Heart left ventricle (tissue), 16 donors: ENCODE measurements around the gene ARL1. TPM values are rescaled to one million over a fixed set of nuclear protein-coding genes. Genes with fewer than 3 reads are reported as not detected.
A peak's percentile ranks its signal among the peaks of the same experiment; 100 is the strongest.
"Not testable (repeated sequence)": the region's sequence is repeated elsewhere in the genome, so short reads cannot be mapped to it uniquely, and the experiment has no call there.

ENCODE experiments used
- ATAC-seq, 4 donors: fragments of 200-7000 bp; cut with Tn5 transposase; one replicate each; pipeline ENCODE4 v1.9.1; 2020 to 2022; ENCODE audit warnings: moderate library complexity in 4 of 4, mild to moderate bottlenecking in 3 of 4, moderate number of reproducible peaks in 1 of 4
- DNase-seq, 5 donors: peaks; one replicate each; pipeline ENCODE4 v3.0.0-alpha.2; 2020
- H3K27ac ChIP-seq, 12 donors: fragments of 200-600 bp; sonication (generic) in 4 of 12; one replicate each; pipeline versions ENCODE4 v1.5.0 to v1.8.0; 2016 to 2022; ENCODE audit warnings: mild to moderate bottlenecking in 2 of 12
- H3K27me3 ChIP-seq, 9 donors: fragments of 200-600 bp; sonication (generic) in 2 of 9; one replicate each; pipeline versions ENCODE4 v1.5.1 to v1.8.0; 2016 to 2022; ENCODE audit warnings: mild to moderate bottlenecking in 3 of 9
- H3K36me3 ChIP-seq, 9 donors: fragments of 200-600 bp; sonication (generic) in 2 of 9; one replicate each; pipeline versions ENCODE4 v1.5.0 to v1.8.0; 2018 to 2022; ENCODE audit warnings: mild to moderate bottlenecking in 2 of 9
- H3K4me1 ChIP-seq, 12 donors: fragments of 200-600 bp; sonication (generic) in 4 of 12; one replicate each; pipeline versions ENCODE4 v1.5.0 to v1.8.0; 2016 to 2022; ENCODE audit warnings: mild to moderate bottlenecking in 3 of 12
- H3K4me3 ChIP-seq, 12 donors: fragments of 200-600 bp; sonication (generic) in 4 of 12; one replicate each; pipeline versions ENCODE4 v1.5.0 to v1.8.0; 2017 to 2022; ENCODE audit warnings: mild to moderate bottlenecking in 9 of 12, moderate library complexity in 4 of 12
- H3K9me3 ChIP-seq, 12 donors: fragments of 200-600 bp; sonication (generic) in 4 of 12; one replicate each; pipeline versions ENCODE4 v1.5.0 to v1.8.0; 2016 to 2022; ENCODE audit warnings: mild to moderate bottlenecking in 1 of 12
- CTCF ChIP-seq, 12 donors: fragments of 200-600 bp; sonication (generic) in 4 of 12; IDR thresholded peaks; one replicate each; pipeline versions ENCODE4 v1.5.0 to v1.8.0; 2018 to 2022; ENCODE audit warnings: antibody characterized with exemption in 12 of 12, mild to moderate bottlenecking in 5 of 12
- POLR2A ChIP-seq, 2 donors: fragments of 450-650 bp; IDR thresholded peaks; one replicate each; pipeline ENCODE4 v1.6.1; 2017; ENCODE audit warnings: antibody characterized with exemption in 2 of 2, mild to moderate bottlenecking in 2 of 2, moderate library complexity in 2 of 2
- WGBS, 4 donors: extraction: QIAGEN DNeasy Blood & Tissue Kit in 2 of 4; methylation state at CpG; one replicate each; pipeline versions ENCODE4 v1.1.5 to v1.1.7; 2013 to 2018; 5-methylcytosine and 5-hydroxymethylcytosine counted together
- intact Hi-C, 10 donors: fragments of 100-400 bp; cut with DNase I; formaldehyde crosslinking; loops; one replicate each; pipeline versions ENCODE4 v1.11.1 to v1.14.2; 2022
- polyA plus RNA-seq, 2 donors: library from polyadenylated mRNA; stranded (reverse); fragments of 200-250 nt; gene quantifications; one replicate each; pipeline ENCODE4 v1.2.3, GENCODE V29; 2013
- total RNA-seq, 9 donors: library from RNA; depleted of rRNA in 2 of 9; stranded (reverse); fragments of >200 nt in 2 of 9; fragmentation: NEBNext Ultra II Directional in 3 of 9; extraction: Animal tissue kit (Norgen Biotek cat#: 25700) in 3 of 9; gene quantifications; one replicate each; pipeline versions ENCODE4 v1.1.0 to v1.2.4, GENCODE V29; 2016 to 2023
- donor health status: ischemic (EF 13 %, LVEDD 7.1; RV severe dilation, severe dysfunction).
- donor health status: healthy with polysubstance abuse.
- donor health status: DM: no; HTN: yes; CAD: no.
- donor health status: DM: no; HTN: no; CAD: no.
- donor health status: ischemic (EF 25% LVEDD 6.9; RV normal size, moderate dysfunction).
- donor health status: ischemic (EF 25% LVEDD 5.7; RV mildly dilated, moderate dysfunction).
- donor health status: healthy.
- donor health status: DM: yes; HTN: yes; CAD: no.
- donor health status: ischemic (EF 35%, LVEDD 5.7; RV mildly dilated, moderate dysfunction).
- donor health status: nonischemic (EF 11% LVEDD 7.7; RV severe dilation, severe dysfunction).
- donor health status: DM: yes; HTN: yes; CAD: no.
- donor health status: PGD.
- donor health status: ischemic (EF 29% LVEDD 5.4; RV normal size, mild dysfunction).
- donor health status: nonischemic (EF 23%, LVEDD 6.1; RV moderate dilation, normal function).

Gene ARL1
- total and polyA plus RNA-seq, 11 donors, result 24.4 to 115 (median 82.0) TPM

DNA sequence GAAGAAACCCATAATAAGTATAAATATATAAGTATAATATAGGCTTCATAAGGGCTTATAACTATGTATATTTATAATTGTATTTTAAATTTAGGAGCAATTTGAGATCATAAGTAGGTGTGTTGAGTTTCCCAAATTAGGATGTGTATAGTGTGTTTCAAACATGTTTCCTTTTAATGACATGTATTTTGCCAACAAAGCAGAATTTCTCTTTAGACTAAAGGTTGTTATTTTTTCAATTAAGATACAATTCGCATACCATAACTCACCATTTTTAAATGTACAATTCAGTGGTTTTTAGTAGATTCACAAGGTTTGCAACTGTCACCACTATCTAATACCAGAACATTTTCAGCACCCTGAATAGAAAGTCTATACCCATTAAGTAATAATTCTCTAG is 7.7 kb upstream of the ARL1 start:
- ATAC-seq (no peak), DNase-seq (no peak)
- H3K27me3 ChIP-seq, result no peaks in the 10 kb centered on the region
- no peak overlapping the region for H3K4me3 ChIP-seq
- H3K4me1 ChIP-seq, result no peaks in the 10 kb centered on the region
- intact Hi-C loops, result loop anchor here in 6 of 10 donors (5.0 to 10.0 kb wide), 5 partner anchors 347 to 427 kb away; partner anchors contain the start of gene GNPTAB (in 4 of the 6)
- 92 to 95% (median 94%) methylated on average over 1 of the region's 1 CpG for WGBS, 4 donors
- TF ChIP-seq CTCF (IDR thresholded peaks at IDR 0.05) (no peak), POLR2A (IDR thresholded peaks at IDR 0.05) (no peak)
- no peaks in the 10 kb centered on the region for H3K9me3 ChIP-seq
- H3K36me3 ChIP-seq, result no peaks in the 10 kb centered on the region
- H3K27ac ChIP-seq, result no peak overlapping the region

DNA sequence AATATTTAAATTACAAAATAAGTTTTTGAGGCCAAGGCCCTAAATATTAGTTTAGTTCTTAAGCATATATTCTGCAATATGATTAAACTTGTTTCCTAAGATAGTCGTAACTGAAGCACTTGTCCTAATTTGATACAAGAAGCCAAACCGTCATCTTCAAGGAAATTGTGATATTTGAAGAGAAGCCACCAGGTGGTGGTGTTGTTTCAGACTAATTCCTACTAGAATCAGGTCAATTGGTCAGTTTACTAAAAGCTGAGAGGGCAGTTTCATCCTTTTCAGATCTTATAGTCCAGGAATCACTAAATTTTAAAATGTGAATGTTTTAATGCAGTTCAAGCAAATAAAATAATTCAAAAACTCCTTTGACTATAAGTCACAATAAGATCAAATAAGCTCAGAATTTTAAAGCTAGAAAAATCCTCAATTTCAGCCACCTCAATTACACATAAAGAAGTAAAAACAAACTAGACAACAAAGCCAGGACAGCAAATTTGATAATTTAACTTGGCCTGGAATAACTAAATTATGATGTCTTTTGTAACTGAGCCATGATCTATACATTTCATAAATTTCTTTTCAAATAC is 7.1 kb upstream of the ARL1 start:
- WGBS, 4 donors, result 1 to 3% (median 3%) methylated on average over 2 of the region's 2 CpGs
- ATAC-seq (no peak), DNase-seq (peak in 1 of 5 donors; percentile 14)
- H3K36me3 ChIP-seq, result no peaks in the 10 kb centered on the region
- no peak overlapping the region for H3K27ac ChIP-seq
- no peaks in the 10 kb centered on the region for H3K9me3 ChIP-seq
- no peaks in the 10 kb centered on the region for H3K4me1 ChIP-seq
- TF ChIP-seq POLR2A (IDR thresholded peaks at IDR 0.05) (no peak), CTCF (IDR thresholded peaks at IDR 0.05) (peak; percentile 33 to 64 (median 51))
- no peak overlapping the region for H3K4me3 ChIP-seq
- intact Hi-C loops, result loop anchor here in 9 of 10 donors (5.0 to 10.0 kb wide), 5 partner anchors 348 to 428 kb away; partner anchors contain the start of gene GNPTAB (in 4 of the 9)
- no peaks in the 10 kb centered on the region for H3K27me3 ChIP-seq

GRCh38 chr12:101410169-101410568 is 2.6 kb upstream of the ARL1 start:
- not testable (repeated sequence) for H3K36me3 ChIP-seq, H3K27ac ChIP-seq, H3K4me3 ChIP-seq, H3K9me3 ChIP-seq, ATAC-seq, H3K27me3 ChIP-seq, DNase-seq
- intact Hi-C loops, result loop anchor here in 7 of 10 donors (5.0 to 10.0 kb wide), 5 partner anchors 352 to 432 kb away; partner anchors contain the start of gene GNPTAB (in 4 of the 7)
- peaks cover 5 to 28% (median 18%) of the 10 kb centered on the region in 12 donors for H3K4me1 ChIP-seq
- WGBS, 4 donors, result 84 to 89% (median 87%) methylated on average over 8 of the region's 8 CpGs

GRCh38 chr12:101407049-101407435 is 530 bp downstream of the ARL1 start:
- Histone ChIP-seq H3K27ac (peak overlapping the region; percentile 79 to 97 (median 92)), H3K27me3 (no peaks in the 10 kb centered on the region), H3K4me1 (peaks cover 5 to 28% (median 18%) of the 10 kb centered on the region in 12 donors), H3K4me3 (peak overlapping the region; percentile 47 to 92 (median 78)), H3K9me3 (no peaks in the 10 kb centered on the region), H3K36me3 (peaks cover 0 to 9% (median under 1%) of the 10 kb centered on the region in 9 donors)
- TF ChIP-seq CTCF (IDR thresholded peaks at IDR 0.05) (no peak), POLR2A (IDR thresholded peaks at IDR 0.05) (no peak)
- DNase-seq, result peak in 1 of 5 donors; percentile 65
- peak in 1 of 4 donors; percentile 4 for ATAC-seq
- intact Hi-C loops, result loop anchor here in 2 of 10 donors (5.0 to 10.0 kb wide), 3 partner anchors 348 to 425 kb away; partner anchors contain the start of gene GNPTAB (in 1 of the 2)
- 0 to 1% (median 0%) methylated on average over 15 to 18 of the region's 18 CpGs for WGBS, 4 donors

GRCh38 chr12:101391181-101391580 is 16.4 kb downstream of the ARL1 start:
- H3K4me3 ChIP-seq, DNase-seq, H3K9me3 ChIP-seq, ATAC-seq, intact Hi-C loops, H3K27ac ChIP-seq, H3K4me1 ChIP-seq, H3K27me3 ChIP-seq: not testable (repeated sequence)
- peaks cover 0 to 64% (median 57%) of the 10 kb centered on the region in 9 donors for H3K36me3 ChIP-seq
- 65 to 92% (median 82%) methylated on average over 3 of the region's 3 CpGs for WGBS, 4 donors
